HCEC 1CT (cell line): ENCODE data around the gene KIAA0513.

Experiments used
- DNase-seq: peaks from one replicate; pipeline ENCODE4 v3.0.0-alpha.2; 2017

Gene KIAA0513, protein sequence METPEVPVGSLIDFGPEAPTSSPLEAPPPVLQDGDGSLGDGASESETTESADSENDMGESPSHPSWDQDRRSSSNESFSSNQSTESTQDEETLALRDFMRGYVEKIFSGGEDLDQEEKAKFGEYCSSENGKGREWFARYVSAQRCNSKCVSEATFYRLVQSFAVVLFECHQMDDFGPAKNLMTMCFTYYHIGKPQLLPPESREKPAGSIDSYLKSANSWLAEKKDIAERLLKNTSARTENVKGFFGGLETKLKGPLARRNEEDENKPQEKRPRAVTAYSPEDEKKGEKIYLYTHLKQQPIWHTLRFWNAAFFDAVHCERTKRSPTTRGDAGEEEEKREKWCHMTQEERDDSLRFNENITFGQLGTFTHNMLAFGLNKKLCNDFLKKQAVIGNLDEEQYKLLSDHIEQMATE

DNA sequence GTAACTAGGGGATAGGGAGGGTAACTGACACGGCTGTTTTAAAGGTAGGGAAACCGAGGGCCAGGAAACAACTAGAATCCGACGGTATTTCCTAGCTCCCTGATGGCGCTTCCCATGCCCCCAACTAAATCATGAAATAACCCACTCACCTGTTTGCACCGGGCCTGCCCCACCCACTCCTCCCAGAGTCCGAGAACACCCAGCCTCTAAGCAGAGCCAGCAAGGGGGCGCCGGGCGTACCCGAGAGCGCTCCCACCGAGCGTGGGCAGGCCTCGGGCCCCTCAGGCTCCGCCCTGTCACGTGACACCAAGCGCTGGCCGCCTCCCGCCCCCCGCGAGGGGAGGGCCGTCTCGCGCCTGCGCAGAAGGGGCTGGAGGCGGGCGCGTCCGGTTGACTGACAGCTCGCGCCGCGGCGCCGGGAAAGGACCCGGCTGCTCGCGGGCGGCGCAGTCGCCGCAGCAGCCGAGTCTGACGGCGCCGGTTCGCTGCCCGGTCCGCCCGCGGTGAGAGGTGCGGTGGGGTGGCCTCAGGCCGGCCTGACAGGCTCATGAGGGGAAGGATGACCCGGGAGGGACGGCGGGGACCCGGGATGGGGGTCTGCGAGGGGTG lies at the start of gene KIAA0513:
Gene KIAA0513 (plus strand): TSS at position 447 of the 609 bp plus-strand sequence. CDS start 39,277 bp downstream, outside the sequence.
- peak; percentile 86 for DNase-seq

GRCh38 chr16:84979516-84979915 lies 48.1 kb upstream of the KIAA0513 start:
- DNase-seq, result peak; percentile 82

DNA sequence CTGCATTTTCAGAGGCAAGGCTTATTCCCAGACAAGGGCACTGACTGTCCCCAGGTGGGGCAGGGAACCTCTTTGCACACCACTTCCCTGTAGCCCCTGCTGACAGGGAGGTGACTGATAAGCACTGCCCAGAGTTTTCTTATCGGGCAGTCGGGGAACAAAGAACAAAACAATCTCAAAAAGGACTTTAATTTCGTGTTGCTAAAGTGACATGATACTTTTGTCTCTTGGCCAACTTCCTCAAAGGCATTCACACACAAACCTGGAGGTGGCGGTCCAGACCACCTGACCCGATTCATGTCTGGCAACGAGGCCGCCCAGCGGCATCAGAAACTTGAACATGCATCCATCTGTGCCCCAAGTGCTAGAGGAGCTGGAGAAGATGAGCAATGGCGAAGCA lies 45.2 kb upstream of the KIAA0513 start:
- DNase-seq, result no peak

- peak; percentile 94 for DNase-seq
These were observed 42.2 kb upstream of the KIAA0513 start for GRCh38 chr16:84985079-84986065.

DNA sequence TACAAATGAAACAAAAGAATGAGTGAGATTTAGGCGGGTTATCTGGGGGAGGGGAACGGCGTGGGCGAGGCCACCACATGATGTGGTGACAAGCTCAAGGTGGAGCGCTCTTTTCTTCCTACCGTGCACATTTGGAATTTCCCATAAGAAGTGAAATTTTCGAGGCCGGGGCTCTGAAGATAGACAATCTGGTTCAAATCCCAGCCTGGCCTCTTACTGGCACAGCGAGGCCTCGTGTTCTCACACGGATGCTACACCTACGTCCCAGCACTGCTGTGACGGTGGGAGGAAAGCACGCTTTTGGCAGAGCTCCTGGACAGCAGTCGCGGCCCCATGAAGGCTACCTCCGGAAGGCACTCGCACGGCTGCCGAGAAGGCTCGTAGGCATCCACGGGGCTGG lies 41.5 kb upstream of the KIAA0513 start:
- no peak for DNase-seq

DNA sequence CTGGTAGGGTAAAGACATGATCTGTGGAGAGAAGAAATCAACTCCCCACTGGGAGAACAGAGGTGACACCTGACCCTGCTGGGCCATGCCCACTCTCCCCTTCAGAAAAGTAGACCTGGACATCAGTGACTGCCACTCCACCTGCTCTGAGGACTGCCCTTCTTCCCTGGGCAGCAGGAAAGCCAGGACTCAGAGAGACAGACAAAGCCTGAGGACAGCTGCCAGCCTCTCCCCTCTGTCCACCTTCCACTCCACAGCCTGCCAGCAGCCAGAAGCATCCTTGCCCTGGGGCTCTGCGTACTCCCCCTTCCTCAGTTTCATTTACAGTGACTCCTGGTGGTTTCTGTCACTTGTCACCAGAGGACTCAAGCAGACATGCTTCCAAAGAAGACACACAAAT lies 40.7 kb upstream of the KIAA0513 start:
- no peak for DNase-seq

GRCh38 chr16:84988328-84989080 lies 39.1 kb upstream of the KIAA0513 start:
- no peak for DNase-seq

DNA sequence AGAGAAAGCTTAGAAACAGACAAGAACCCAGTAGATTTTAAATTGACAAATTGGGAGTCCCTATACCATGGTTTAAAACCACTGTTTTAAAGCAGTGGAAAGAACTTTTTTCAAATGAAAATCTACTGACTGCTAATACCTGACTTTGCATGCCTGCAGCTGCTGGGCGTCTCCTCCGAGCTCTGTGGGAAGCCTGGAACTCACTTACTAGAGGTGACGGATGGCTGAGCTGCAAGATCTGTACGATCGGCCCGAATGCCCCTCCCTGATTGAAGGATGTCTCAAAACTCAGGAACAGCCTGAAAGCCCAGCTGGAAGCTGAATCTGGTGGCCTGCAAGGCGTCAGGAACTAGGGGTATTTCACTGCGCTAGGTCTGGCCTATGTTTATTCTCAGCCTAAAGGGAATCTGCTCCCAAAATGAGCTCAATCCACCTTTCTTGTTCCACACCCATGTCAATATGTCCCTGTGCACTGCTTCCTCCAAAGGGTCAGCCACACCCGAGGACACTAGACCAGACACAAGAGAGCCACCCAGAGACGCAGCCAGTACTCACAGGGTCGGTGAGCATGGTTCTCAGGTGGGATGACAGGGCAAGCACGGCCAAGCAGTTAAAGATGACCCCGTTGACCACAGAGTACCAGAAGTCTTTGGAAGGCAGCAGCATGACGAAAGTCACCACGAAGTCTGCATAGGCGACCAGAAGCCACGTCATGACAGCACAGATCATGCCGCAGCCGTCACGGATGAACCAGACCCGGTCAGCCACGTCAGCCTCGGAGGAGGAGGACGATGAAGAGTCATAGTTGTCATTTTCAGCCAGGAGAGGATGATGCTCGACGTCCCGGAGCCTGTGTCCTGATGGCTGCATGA lies 37.6 kb upstream of the KIAA0513 start:
- DNase-seq, result no peak

GRCh38 chr16:84990782-84991181 lies 36.8 kb upstream of the KIAA0513 start:
- DNase-seq, result no peak

DNA sequence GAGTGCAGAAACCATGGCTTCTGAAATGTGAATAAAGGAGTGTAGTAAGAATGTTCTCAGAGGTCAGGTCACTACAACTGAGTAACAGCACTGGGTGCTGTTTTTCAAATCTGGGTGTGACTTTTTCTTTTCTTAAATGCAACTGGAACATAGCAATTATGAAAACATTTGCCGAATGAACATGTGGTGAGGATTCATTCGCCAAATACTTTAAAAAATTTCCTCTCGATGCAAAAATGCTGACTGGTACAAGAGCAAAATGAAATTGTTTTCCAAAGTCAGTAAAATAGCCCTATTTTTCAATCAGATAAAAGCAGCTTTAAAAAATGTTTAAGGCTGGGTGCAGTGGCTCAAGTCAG lies 34.9 kb upstream of the KIAA0513 start:
- peak; percentile 30 for DNase-seq

- DNase-seq, result no peak
These were observed 33.7 kb upstream of the KIAA0513 start for GRCh38 chr16:84993926-84994325.

GRCh38 chr16:84995663-84996062 lies 31.9 kb upstream of the KIAA0513 start:
- DNase-seq, result no peak

- no peak for DNase-seq
These were observed 31.2 kb upstream of the KIAA0513 start for GRCh38 chr16:84996365-84996764.

GRCh38 chr16:84999200-84999599 lies 28.4 kb upstream of the KIAA0513 start:
- peak; percentile 23 for DNase-seq

DNA sequence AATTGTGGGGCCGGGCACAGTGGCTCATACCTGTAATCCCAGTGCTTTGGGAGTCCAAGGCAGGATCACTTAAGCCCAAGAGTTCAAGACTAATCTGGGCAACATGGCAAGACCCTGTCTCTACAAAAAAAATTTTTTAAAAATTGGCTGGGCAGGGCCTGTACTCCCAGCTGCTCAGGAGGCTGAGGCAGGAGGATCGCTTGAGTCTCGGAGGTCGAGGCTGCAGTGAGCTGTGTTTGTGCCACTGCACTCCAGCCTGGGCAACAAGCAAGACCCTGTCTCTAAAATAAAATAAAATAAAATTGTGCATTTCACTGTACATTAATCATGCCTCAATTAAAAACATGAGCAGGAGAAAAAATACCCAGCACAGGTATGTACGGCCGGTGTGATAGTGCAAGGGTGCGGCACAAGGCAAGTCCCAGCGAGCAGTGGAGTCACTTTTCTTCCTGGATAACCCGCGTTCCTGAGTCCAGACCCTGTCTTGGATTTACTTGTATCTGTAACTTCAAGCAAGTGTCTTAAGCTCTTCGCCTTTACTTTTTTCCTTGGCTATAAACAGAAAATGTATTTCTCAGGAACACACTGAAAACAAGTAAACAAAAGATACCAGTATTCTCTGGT lies 27.6 kb upstream of the KIAA0513 start:
- DNase-seq, result no peak

DNA sequence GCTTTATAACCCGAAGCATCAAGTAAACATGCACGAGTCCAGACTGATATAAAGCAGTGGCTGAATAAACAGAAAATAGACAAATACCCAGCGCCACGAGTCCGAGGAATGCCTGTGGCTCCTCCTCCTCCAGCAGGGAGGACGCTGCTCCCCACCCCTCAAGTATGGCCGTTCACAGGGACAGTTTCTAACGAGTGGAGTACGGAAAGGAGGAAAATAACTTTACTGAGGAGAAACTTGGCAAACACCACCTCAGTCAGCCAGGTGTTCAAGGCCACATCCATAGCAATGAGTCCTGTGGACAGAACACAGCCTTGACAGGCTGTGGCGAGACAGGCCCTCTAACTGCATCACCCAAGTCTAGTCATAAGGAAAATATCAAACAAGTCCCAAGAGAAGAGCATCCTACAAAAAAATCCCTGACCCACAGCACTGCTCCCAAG lies 25.5 kb upstream of the KIAA0513 start:
- no peak for DNase-seq

DNA sequence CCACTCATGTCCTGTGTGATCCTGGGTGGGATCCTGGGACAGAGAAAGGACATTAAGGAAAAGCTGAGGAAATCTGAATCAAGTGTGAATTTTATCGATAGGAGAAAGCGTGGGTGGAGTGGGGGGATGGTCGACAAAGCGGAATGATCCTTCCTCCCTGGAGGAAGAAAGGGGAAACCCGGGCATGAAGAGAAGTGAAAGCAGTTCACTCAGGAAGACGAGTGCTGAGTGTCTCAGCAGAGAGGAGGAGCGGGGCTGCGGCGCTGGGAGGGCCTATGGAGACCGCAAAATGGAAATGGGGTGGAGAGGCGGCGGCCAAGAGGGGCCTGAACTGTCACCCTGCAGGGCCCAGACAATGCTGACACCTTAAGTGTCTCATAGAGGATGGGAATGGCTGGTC lies 25.0 kb upstream of the KIAA0513 start:
- DNase-seq, result no peak

- DNase-seq, result no peak
These were observed 24.5 kb upstream of the KIAA0513 start for GRCh38 chr16:85003076-85003475.

DNA sequence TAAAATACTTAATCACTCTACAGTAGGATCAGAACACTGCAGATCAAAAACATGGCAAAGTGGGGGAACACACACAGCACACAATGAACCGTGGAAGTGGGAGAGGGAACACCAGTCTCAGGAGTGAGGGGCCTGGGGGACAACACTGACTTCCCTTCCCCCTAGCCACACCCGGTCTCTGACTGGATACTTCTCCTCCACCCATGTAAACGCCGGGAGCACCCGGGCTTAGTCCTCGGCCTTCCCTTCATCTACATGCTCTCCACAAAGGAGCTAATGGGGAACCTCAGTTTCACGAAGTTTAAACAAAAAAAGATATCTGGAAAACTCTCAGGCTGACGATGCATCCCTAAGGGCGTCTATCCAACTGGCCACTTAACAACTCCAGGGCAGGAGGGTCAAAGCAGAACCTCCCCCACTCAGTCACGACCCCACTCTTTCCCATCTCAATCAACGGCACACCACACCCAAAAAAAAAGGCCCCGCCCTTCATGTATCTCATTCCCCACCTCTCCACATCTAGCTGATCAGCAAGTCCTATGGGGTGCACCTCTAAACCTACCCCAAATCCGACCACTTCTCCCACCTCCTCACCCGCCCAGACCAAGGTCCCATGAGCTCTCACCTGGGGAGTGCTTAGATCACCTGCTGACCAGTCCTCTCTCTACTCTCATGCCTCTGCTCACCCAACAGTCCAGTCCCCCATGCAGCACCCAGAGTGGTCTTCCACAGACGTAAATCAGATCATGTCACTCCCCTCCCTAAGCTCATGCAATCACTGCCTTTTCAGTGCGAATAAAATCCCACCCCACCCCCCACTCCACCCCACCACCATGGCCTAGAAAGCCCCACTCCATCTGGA lies 23.6 kb upstream of the KIAA0513 start:
- no peak for DNase-seq
